ENCODE data around the gene CCDC87.
"Not testable (repeated sequence)": the region's sequence is repeated elsewhere in the genome, so short reads cannot be mapped to it uniquely, and the experiment has no call there.

Gene CCDC87, protein sequence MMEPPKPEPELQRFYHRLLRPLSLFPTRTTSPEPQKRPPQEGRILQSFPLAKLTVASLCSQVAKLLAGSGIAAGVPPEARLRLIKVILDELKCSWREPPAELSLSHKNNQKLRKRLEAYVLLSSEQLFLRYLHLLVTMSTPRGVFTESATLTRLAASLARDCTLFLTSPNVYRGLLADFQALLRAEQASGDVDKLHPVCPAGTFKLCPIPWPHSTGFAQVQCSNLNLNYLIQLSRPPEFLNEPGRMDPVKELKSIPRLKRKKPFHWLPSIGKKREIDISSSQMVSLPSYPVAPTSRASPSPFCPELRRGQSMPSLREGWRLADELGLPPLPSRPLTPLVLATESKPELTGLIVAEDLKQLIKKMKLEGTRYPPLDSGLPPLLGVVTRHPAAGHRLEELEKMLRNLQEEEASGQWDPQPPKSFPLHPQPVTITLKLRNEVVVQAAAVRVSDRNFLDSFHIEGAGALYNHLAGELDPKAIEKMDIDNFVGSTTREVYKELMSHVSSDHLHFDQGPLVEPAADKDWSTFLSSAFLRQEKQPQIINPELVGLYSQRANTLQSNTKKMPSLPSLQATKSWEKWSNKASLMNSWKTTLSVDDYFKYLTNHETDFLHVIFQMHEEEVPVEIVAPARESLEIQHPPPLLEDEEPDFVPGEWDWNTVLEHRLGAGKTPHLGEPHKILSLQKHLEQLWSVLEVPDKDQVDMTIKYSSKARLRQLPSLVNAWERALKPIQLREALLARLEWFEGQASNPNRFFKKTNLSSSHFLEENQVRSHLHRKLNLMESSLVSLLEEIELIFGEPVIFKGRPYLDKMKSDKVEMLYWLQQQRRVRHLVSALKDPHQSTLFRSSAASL

DNA sequence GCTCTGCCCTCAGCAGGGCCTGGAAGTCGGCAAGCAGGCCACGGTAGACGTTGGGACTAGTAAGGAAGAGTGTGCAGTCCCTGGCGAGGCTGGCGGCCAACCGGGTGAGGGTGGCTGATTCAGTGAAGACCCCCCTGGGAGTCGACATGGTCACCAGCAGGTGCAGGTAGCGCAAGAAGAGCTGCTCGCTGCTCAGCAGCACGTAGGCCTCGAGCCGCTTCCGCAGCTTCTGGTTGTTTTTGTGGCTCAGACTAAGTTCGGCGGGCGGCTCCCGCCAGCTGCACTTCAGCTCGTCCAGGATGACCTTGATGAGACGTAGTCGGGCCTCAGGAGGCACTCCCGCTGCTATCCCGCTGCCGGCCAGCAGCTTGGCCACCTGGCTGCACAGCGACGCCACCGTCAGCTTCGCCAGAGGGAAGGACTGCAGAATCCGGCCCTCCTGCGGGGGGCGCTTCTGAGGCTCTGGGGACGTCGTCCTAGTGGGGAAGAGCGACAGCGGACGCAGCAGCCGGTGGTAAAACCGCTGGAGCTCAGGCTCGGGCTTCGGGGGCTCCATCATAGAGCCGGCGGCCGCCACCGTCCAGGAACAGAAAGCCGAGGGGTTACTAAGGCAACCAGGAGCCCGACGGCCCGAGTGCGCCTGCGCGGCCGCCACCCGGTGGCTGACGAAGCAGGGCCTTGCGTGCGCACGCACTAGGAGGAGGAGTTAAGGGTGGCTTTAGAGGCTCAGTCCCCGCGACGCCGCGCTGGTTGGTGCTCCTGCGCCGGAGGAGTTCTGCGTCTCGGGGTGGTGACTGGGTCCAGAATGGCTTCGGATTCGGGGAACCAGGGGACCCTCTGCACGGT, at the start of gene CCDC87, which contains the start of gene CCS:
Gene CCDC87 (minus strand): TSS at position 607 of the 846 bp plus-strand sequence. CDS start 48 bp downstream, at position 559.
Gene CCS (plus strand): TSS at position 729 of the 846 bp plus-strand sequence. CDS start 77 bp downstream, at position 806.
- peak; percentile 95 for DNase-seq (ENCODE audit: low read depth, low spot score)
- in situ Hi-C loops (cut with HindIII; ENCODE audit: low sequenced_read_pairs) = no loop called here
- H3K4me3 ChIP-seq (ENCODE audit: low read depth, low read length) = peak within 1 kb of the TSS; percentile 75
- TF ChIP-seq, protein P1, sequence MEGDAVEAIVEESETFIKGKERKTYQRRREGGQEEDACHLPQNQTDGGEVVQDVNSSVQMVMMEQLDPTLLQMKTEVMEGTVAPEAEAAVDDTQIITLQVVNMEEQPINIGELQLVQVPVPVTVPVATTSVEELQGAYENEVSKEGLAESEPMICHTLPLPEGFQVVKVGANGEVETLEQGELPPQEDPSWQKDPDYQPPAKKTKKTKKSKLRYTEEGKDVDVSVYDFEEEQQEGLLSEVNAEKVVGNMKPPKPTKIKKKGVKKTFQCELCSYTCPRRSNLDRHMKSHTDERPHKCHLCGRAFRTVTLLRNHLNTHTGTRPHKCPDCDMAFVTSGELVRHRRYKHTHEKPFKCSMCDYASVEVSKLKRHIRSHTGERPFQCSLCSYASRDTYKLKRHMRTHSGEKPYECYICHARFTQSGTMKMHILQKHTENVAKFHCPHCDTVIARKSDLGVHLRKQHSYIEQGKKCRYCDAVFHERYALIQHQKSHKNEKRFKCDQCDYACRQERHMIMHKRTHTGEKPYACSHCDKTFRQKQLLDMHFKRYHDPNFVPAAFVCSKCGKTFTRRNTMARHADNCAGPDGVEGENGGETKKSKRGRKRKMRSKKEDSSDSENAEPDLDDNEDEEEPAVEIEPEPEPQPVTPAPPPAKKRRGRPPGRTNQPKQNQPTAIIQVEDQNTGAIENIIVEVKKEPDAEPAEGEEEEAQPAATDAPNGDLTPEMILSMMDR (IDR thresholded peaks at IDR 0.05; ENCODE audit: low read depth, low read length) = peak; percentile 67

DNA sequence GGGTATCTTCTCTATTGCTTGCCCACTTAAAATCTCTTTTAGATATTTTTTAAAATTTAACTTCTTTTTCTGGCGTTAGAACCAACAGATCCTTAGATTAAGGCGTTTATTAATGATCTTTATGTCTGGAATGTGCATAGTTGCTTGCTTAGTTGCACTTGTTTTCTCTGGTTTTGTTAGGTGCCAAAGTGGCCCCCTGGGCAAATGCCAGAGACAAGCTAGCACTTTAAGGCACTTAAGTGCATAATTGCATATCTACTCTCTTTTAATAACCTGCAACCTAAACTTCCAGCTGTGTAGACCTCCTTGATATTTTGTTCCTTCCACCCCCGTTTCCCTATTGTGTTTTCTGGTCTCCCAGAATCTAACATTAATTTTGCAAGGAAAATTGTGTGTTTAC, 49.0 kb upstream of the CCDC87 start:
- peak overlapping the region; percentile 87 for H3K4me3 ChIP-seq (ENCODE audit: low read depth, low read length)
- no peak for DNase-seq (ENCODE audit: low read depth, low spot score)
- in situ Hi-C loops (cut with HindIII; ENCODE audit: low sequenced_read_pairs) = no loop called here
- TF ChIP-seq, protein P1 (IDR thresholded peaks at IDR 0.05; ENCODE audit: low read depth, low read length) = no peak

DNA sequence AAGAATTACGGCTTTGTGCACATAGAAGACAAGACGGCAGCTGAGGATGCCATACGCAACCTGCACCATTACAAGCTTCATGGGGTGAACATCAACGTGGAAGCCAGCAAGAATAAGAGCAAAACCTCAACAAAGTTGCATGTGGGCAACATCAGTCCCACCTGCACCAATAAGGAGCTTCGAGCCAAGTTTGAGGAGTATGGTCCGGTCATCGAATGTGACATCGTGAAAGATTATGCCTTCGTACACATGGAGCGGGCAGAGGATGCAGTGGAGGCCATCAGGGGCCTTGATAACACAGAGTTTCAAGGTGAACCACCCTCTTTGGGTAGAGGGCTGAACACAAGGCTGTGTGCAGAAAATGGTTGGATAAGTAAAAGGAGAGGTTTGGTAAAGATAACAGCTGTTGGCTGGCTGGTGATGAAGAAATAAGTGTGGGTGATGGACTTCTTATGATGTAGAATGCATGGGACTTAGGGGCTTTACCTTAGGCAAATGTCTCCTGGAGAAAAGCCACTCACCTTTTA, 47.0 kb upstream of the CCDC87 start:
- in situ Hi-C loops (cut with HindIII; ENCODE audit: low sequenced_read_pairs); DNase-seq (ENCODE audit: low read depth, low spot score): not testable (repeated sequence)
- peak overlapping the region; percentile 87 for H3K4me3 ChIP-seq (ENCODE audit: low read depth, low read length)

DNA sequence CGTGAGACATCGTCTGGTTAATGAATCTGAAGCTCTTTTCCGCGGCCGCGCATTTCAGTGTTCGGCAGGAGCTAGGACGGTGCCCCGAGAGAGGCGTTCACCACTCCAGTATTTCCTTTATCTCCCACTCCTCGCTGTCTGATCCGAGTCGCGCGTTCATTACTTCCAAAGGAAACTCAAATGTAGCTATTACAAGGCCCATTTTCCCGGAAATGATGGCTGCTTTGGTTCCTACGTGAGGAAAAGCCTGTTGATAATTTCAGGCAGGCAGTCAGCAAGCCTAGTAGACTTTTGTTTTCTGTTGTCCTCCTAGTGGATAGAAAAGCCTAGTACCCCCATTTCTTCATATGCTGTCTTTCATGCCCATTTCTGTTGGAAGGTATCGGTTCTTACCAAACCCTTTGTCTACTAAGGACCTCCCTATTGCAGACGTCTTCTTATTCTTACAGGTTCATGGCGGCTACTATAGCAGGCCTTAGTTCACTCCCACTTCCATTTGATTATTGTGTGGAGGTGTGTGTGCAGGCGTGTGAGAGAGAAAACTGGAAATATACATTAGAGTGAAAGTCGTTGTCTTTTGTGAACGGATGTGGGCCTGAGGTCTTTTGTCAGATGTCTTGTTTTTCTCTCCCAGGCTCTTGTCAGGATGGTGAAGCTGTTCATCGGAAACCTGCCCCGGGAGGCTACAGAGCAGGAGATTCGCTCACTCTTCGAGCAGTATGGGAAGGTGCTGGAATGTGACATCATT, 46.4 kb upstream of the CCDC87 start:
- TF ChIP-seq, protein P1 (IDR thresholded peaks at IDR 0.05; ENCODE audit: low read depth, low read length) = peak; percentile 12
- in situ Hi-C loops (cut with HindIII; ENCODE audit: low sequenced_read_pairs) = no loop called here
- peak; percentile 49 for DNase-seq (ENCODE audit: low read depth, low spot score)
- peak overlapping the region; percentile 87 for H3K4me3 ChIP-seq (ENCODE audit: low read depth, low read length)

DNA sequence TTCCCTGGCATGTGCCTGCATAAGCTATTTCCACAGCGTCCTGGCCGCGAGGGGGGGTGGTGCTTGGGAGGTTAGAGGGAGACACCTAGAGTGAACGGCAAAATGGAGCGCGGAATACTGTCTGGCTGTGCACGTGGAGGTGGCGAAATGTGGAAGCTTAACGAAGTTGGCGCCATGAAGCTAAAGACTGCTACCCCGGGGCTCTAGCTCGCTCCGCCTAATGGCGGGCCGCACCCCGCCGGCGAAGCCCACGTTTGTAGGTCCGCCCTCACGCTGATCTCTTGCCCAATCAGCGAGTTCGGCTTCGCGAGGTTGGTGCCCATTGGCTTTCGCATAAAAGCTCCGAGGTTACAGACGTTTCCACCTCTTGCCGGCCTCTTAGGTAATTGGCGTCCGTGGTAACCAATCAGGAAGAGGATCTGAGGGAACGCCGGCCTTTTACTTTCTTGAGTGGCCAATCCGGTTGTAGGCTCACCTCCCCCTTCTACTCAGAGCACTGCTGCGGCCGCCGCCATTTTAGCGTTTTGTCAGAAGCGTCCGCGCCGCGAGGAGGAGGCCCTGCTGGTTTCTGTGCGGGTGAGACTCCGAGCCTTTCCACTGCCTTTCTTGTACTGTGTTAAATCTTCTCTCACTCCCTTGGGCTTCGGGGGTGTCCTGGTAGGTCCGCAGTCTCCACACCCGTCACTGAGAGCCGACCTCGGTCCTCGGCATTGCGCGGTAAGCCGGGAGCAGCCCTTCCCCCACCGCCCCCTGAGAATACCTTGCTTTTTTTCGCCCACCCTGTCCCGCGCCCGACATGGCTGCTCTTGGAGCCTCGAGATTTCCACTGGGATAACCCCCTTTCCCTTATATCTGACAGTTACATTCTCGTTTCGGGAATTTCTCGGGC, 45.6 kb upstream of the CCDC87 start, which contains the start of gene RBM4:
Gene RBM4 (plus strand): TSS at position 527 of the 889 bp plus-strand sequence. CDS start 1,009 bp downstream, outside the sequence.
- peak within 1 kb of the TSS; percentile 87 for H3K4me3 ChIP-seq (ENCODE audit: low read depth, low read length)
- in situ Hi-C loops (cut with HindIII; ENCODE audit: low sequenced_read_pairs) = no loop called here
- TF ChIP-seq, protein P1 (IDR thresholded peaks at IDR 0.05; ENCODE audit: low read depth, low read length) = no peak
- DNase-seq (ENCODE audit: low read depth, low spot score) = peak; percentile 100
